NCI-H345 treated with DMSO at 0.1 percent for 48 hours (cell line): ENCODE results near the gene OR4B1.
"Not testable (repeated sequence)": the region's sequence is repeated elsewhere in the genome, so short reads cannot be mapped to it uniquely, and the experiment has no call there.

ENCODE experiments used
- DNase-seq: peaks from one replicate; lab custom pipeline; 2025; ENCODE audit not compliant: unreplicated experiment; lab: John Stamatoyannopoulos, UW

The OR4B1 gene

GRCh38 chr11:48216510-48216909 lies at the start of gene OR4B1:
TSS of gene OR4B1 (plus strand) at chr11:48216810. CDS start at chr11:48216810, 0 bp downstream.
- no peak for DNase-seq

DNA sequence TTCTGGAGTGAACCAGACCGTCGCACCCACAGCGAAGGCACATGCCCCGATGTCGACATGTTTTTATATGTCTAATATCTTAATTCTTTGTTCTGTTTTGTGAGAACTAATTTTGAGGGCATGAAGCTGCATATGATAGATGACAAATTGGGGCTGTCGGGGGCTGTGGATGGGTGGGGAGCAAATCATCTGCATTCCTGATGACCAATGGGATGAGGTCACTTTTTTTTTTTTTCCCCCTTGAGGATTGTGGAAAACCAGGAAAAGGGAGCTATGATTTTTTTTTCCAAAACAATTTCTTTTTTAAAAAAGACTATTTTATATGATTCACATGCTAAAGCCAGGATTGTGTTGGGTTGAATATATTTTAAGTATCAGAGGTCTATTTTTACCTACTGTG lies 49.2 kb upstream of the OR4B1 start:
- no peak for DNase-seq

GRCh38 chr11:48168815-48169214 lies 47.8 kb upstream of the OR4B1 start:
- no peak for DNase-seq

DNA sequence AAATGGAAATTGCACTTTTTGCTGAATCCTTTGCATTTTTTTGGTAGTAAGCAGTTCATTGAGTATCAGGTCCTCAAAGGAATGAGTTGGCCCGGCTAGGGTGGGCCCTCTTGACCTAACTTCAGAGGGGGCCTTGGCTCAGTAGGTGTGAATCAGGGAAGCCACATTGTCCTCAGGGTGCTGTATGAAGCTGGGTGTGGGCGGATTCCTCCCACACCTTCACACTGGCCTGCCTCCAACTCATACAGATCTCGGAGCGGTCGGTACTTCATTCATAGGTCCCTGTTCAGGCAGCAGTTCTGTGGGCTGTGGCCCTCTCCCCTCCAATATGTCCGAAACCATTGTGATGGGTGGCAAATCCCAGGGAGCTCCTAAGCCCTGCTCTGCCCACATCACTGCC lies 47.4 kb upstream of the OR4B1 start:
- no peak for DNase-seq

- DNase-seq, result no peak
Measured at GRCh38 chr11:48169717-48170116, 46.9 kb upstream of the OR4B1 start.

GRCh38 chr11:48170241-48171233 lies 46.1 kb upstream of the OR4B1 start:
- no peak for DNase-seq

DNA sequence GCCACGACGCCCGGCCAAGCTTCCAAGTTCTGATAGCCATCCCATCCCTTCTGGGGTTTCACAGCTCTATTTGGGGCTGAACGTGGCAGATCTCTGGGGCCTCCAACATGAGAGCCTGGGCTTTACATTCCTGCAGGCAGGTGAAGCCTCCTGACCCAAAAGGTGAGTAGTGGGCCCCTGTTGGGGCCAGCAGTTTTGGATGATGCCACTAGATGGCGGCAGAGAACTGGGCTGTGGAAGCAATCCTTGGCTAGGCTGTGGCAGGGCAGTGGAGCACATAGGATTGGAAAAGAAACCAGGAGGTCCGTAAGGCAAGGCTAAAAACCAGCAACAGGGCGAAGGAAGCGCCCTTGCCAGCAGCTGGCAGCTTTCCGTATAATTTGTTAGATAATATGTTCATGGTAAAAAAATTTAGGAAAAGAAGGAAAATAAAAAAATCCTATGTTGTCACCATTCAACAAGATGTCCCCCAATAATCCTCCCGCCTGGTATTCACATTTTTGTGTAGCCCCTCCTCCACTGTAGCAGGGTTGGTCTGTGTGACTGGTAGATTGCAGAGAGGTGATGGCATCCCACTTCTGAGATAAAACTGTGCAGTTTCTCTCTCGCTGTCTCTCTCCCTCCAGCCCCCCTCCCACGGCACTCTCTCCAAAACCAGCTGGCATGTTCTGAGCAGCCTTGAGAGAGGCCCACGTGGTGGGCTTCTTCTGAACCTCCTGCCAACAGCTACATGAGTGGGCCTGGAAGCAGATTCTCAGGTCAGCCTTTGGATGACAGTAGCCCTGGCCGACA lies 43.6 kb upstream of the OR4B1 start:
- DNase-seq, result peak; percentile 49

GRCh38 chr11:48177661-48178060 lies 38.9 kb upstream of the OR4B1 start:
- no peak for DNase-seq

DNA sequence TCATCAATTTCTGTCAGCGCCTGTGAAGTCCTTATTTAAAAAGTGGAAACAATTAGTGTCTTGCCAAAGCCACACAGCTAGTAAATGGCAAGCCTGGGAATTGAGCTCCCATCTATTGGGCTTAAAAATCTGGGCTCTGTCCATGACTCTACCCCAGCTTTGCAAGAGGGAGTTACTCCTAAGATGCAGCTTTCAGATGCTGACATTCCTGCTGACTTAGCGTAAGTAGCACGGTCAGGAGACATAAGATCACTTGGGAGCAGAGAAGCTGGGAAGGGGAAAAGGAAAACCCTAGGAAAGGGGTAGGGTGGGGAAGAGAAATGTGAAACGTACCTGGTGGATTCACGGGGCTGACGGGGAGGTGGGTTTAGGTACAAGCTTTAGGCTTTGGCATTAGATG lies 36.0 kb upstream of the OR4B1 start:
- DNase-seq, result no peak

GRCh38 chr11:48182860-48183526 lies 33.6 kb upstream of the OR4B1 start:
- no peak for DNase-seq

DNA sequence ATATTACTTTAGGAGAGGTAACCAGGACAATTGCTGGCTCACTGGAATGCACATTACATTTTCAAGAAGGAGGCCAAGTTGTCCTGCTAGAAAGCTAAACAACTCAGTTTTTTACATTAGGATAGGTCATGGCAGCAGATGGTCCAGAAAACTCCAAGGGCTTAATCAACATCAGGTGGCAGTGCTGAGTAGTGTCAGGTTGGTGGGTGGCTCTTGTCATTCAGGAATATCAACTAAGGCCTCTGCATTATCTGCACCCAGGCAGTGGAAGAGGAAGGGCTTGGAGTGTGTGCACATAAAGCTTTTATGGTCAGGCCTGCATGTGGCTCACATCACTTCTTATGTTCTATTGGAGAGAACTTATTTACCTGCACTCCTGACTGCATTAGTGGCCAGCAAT lies 32.2 kb upstream of the OR4B1 start:
- DNase-seq, result no peak

DNA sequence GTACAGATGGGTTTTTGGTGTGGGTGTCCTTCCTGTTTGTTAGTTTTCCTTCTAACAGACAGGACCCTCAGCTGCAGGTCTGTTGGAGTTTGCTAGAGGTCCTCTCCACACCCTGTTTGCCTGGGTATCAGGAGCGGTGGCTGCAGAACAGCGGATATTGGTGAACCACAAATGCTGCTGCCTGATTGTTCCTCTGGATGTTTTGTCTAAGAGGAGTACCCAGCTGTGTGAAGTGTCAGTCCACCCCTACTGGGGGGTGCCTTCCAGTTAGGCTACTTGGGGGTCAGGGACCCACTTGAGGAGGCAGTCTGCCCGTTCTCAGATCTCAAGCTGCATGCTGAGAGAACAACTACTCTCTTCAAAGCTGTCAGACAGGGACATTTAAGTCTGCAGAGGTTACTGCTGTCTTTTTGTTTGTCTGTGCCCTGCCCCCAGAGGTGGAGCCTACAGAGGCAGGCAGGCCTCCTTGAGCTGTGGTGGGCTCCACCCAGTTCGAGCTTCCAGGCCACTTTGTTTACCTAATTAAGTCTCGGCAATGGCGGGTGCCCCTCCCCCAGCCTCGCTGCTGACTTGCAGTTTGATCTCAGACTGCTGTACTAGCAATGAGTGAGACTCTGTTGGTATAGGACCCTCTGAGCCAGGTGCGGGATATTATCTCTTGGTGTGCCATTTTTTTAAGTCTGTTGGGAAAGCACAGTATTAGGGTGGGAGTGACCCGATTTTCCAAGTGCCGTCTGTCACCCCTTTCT lies 25.5 kb upstream of the OR4B1 start:
- DNase-seq, result not testable (repeated sequence)

DNA sequence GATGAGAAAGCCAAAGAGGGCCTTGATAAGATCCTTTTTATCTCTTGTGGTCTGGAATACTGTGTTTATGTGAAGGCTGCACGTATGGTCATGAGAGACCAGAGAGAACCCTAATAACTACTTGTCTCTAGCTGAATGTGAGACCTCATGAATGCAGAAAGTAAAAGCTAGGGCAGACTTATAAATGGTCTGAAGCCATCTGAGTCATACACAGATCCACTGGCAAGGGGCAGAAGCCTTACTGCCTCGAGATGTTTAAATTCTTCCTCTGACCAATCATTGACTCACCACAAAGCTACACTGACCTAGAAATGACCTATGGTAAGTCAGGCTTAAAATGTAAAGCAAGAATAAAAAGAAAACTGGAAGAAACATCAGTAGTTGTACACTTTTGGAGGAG lies 22.7 kb upstream of the OR4B1 start:
- DNase-seq, result no peak

DNA sequence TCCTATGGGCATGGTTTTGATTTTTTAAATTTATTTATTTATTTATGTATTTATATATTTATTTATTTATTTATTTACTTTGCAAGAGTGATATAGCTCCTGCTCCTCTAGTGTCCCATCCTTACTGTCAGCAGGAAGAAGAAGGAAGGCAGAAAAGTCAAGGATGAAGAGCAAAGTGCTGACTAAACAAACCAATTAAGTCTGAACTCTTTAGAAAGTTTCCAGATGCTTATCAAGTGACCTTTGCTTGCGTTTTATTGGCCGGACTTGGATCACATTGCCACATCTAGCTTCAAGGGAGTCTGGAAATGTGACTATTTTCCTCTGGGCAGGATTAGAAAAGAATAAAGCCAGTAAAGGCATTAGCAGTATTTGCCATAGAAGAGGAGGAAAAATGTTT lies 8.7 kb upstream of the OR4B1 start:
- no peak for DNase-seq

DNA sequence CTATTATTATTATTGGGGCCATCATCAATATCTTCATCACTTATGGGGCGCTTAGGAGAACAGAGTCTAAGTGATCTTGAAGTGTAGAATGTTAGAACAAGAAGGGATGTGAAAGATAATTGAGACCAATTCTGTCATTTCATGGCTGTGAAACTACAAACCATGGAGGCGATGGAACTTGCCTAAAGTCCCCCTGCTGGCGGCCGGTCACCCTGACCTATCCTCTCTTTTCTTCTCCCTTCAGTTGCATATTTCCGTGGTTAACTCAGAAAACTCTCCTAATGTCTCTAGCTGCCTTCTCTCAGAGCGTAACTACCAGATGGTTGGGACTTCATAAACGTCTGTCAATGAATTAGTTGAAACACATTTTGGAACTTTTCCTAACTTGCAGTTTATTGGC lies 6.6 kb upstream of the OR4B1 start:
- DNase-seq, result no peak

GRCh38 chr11:48228761-48229160 lies 12.2 kb downstream of the OR4B1 start:
- DNase-seq, result no peak

- not testable (repeated sequence) for DNase-seq
Measured at GRCh38 chr11:48230057-48230456, 13.4 kb downstream of the OR4B1 start.

GRCh38 chr11:48237727-48238126 lies 21.1 kb downstream of the OR4B1 start:
- DNase-seq, result no peak

GRCh38 chr11:48242501-48242900 lies 25.9 kb downstream of the OR4B1 start:
- no peak for DNase-seq

GRCh38 chr11:48244804-48245203 lies 28.2 kb downstream of the OR4B1 start, which contains the start of gene OR4X2:
TSS of gene OR4X2 (plus strand) at chr11:48245104. CDS start at chr11:48245104, 0 bp downstream.
- DNase-seq, result no peak

- DNase-seq, result no peak
Measured at GRCh38 chr11:48248902-48249301, 32.3 kb downstream of the OR4B1 start.
